WTC11 (cell line): Measurements from ENCODE around the gene CENPS.

Experiments used
- AR ChIP-seq: fragments of 250-450 bp; sonication (Bioruptor Pico); IDR thresholded peaks from 2 replicates; pipeline ENCODE4 v1.9.0; 2021; ENCODE audit warnings: mild to moderate bottlenecking
- CREB1 ChIP-seq: sonication (generic); formaldehyde crosslinking; IDR thresholded peaks from 2 replicates; pipeline ENCODE4 v1.8.0; 2023; ENCODE audit warnings: mild to moderate bottlenecking, missing genetic modification reagents
- E2F1 ChIP-seq: sonication (generic); formaldehyde crosslinking; IDR thresholded peaks from 2 replicates; pipeline ENCODE4 v1.8.0; 2022; ENCODE audit warnings: mild to moderate bottlenecking, missing genetic modification reagents
- IRF2 ChIP-seq: sonication (generic); formaldehyde crosslinking; IDR thresholded peaks from 2 replicates; pipeline ENCODE4 v1.8.0; 2022; ENCODE audit warnings: low read depth, missing genetic modification reagents, borderline replicate concordance
- NFE2L1 ChIP-seq: sonication (generic); formaldehyde crosslinking; IDR thresholded peaks from 2 replicates; pipeline ENCODE4 v1.8.1; 2023; ENCODE audit warnings: missing genetic modification reagents
- OVOL2 ChIP-seq: fragments of 250-450 bp; sonication (Bioruptor Pico); IDR thresholded peaks from 2 replicates; pipeline ENCODE4 v1.9.0; 2021; ENCODE audit warnings: mild to moderate bottlenecking, borderline replicate concordance
- USF2 ChIP-seq: sonication (generic); formaldehyde crosslinking; IDR thresholded peaks from 2 replicates; pipeline ENCODE4 v1.8.1; 2023; ENCODE audit warnings: mild to moderate bottlenecking, missing genetic modification reagents, moderate library complexity
- ZNF138 ChIP-seq: sonication (generic); formaldehyde crosslinking; conservative IDR thresholded peaks from 2 replicates; pipeline ENCODE4 v1.8.1; 2022; ENCODE audit warnings: mild to moderate bottlenecking, moderate library complexity, missing genetic modification reagents
- TF ChIP-seq, protein P1 (sequence below): fragments of 200-600 bp; IDR thresholded peaks from 2 replicates; pipeline ENCODE4 v1.8.0; 2022; ENCODE audit warnings: antibody characterized with exemption
- TF ChIP-seq, protein P2 (sequence below): sonication (generic); formaldehyde crosslinking; IDR thresholded peaks from 2 replicates; pipeline ENCODE4 v1.8.1; 2022; ENCODE audit warnings: low read depth, missing genetic modification reagents, borderline replicate concordance
- TF ChIP-seq, protein P3 (sequence below): sonication (generic); formaldehyde crosslinking; conservative IDR thresholded peaks from 2 replicates; pipeline ENCODE4 v1.8.1; 2023; ENCODE audit warnings: mild to moderate bottlenecking, low read depth, missing genetic modification reagents, moderate library complexity
- TF ChIP-seq, protein P4 (sequence below): sonication (generic); formaldehyde crosslinking; IDR thresholded peaks from 2 replicates; pipeline ENCODE4 v1.8.1; 2023; ENCODE audit warnings: mild to moderate bottlenecking, missing genetic modification reagents, borderline replicate concordance

- TF ChIP-seq, protein P1, sequence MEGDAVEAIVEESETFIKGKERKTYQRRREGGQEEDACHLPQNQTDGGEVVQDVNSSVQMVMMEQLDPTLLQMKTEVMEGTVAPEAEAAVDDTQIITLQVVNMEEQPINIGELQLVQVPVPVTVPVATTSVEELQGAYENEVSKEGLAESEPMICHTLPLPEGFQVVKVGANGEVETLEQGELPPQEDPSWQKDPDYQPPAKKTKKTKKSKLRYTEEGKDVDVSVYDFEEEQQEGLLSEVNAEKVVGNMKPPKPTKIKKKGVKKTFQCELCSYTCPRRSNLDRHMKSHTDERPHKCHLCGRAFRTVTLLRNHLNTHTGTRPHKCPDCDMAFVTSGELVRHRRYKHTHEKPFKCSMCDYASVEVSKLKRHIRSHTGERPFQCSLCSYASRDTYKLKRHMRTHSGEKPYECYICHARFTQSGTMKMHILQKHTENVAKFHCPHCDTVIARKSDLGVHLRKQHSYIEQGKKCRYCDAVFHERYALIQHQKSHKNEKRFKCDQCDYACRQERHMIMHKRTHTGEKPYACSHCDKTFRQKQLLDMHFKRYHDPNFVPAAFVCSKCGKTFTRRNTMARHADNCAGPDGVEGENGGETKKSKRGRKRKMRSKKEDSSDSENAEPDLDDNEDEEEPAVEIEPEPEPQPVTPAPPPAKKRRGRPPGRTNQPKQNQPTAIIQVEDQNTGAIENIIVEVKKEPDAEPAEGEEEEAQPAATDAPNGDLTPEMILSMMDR = no peak
- no peak for TF ChIP-seq IRF2
- TF ChIP-seq NFE2L1 = no peak
- TF ChIP-seq, protein P2, sequence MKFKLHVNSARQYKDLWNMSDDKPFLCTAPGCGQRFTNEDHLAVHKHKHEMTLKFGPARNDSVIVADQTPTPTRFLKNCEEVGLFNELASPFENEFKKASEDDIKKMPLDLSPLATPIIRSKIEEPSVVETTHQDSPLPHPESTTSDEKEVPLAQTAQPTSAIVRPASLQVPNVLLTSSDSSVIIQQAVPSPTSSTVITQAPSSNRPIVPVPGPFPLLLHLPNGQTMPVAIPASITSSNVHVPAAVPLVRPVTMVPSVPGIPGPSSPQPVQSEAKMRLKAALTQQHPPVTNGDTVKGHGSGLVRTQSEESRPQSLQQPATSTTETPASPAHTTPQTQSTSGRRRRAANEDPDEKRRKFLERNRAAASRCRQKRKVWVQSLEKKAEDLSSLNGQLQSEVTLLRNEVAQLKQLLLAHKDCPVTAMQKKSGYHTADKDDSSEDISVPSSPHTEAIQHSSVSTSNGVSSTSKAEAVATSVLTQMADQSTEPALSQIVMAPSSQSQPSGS (CRISPR knock-in tag) = no peak
- TF ChIP-seq AR (CRISPR knock-in tag) = no peak
- TF ChIP-seq ZNF138 = no peak
- TF ChIP-seq USF2 (CRISPR knock-in tag) = no peak
- no peak for TF ChIP-seq CREB1 (CRISPR knock-in tag)
- TF ChIP-seq, protein P3, sequence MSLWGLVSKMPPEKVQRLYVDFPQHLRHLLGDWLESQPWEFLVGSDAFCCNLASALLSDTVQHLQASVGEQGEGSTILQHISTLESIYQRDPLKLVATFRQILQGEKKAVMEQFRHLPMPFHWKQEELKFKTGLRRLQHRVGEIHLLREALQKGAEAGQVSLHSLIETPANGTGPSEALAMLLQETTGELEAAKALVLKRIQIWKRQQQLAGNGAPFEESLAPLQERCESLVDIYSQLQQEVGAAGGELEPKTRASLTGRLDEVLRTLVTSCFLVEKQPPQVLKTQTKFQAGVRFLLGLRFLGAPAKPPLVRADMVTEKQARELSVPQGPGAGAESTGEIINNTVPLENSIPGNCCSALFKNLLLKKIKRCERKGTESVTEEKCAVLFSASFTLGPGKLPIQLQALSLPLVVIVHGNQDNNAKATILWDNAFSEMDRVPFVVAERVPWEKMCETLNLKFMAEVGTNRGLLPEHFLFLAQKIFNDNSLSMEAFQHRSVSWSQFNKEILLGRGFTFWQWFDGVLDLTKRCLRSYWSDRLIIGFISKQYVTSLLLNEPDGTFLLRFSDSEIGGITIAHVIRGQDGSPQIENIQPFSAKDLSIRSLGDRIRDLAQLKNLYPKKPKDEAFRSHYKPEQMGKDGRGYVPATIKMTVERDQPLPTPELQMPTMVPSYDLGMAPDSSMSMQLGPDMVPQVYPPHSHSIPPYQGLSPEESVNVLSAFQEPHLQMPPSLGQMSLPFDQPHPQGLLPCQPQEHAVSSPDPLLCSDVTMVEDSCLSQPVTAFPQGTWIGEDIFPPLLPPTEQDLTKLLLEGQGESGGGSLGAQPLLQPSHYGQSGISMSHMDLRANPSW = no peak
- no peak for TF ChIP-seq OVOL2 (CRISPR knock-in tag)
- TF ChIP-seq E2F1 (CRISPR knock-in tag) = no peak
- TF ChIP-seq, protein P4, sequence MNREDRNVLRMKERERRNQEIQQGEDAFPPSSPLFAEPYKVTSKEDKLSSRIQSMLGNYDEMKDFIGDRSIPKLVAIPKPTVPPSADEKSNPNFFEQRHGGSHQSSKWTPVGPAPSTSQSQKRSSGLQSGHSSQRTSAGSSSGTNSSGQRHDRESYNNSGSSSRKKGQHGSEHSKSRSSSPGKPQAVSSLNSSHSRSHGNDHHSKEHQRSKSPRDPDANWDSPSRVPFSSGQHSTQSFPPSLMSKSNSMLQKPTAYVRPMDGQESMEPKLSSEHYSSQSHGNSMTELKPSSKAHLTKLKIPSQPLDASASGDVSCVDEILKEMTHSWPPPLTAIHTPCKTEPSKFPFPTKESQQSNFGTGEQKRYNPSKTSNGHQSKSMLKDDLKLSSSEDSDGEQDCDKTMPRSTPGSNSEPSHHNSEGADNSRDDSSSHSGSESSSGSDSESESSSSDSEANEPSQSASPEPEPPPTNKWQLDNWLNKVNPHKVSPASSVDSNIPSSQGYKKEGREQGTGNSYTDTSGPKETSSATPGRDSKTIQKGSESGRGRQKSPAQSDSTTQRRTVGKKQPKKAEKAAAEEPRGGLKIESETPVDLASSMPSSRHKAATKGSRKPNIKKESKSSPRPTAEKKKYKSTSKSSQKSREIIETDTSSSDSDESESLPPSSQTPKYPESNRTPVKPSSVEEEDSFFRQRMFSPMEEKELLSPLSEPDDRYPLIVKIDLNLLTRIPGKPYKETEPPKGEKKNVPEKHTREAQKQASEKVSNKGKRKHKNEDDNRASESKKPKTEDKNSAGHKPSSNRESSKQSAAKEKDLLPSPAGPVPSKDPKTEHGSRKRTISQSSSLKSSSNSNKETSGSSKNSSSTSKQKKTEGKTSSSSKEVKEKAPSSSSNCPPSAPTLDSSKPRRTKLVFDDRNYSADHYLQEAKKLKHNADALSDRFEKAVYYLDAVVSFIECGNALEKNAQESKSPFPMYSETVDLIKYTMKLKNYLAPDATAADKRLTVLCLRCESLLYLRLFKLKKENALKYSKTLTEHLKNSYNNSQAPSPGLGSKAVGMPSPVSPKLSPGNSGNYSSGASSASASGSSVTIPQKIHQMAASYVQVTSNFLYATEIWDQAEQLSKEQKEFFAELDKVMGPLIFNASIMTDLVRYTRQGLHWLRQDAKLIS (CRISPR knock-in tag) = no peak
Observed at GRCh38 chr1:10489291-10490055, 59.2 kb downstream of the CENPS start.
